HG03439 (cell line): ENCODE measurements around the gene HOXC11.

Source experiments
- ATAC-seq: cut with Tn5 transposase; IDR thresholded peaks from one replicate; pipeline ENCODE4 v1.9.1; 2021; ENCODE audit warnings: mild to moderate bottlenecking, moderate library complexity; ENCODE audit not compliant: unreplicated experiment

Gene HOXC11

GRCh38 chr12:53984901-53985691 is 12.2 kb downstream of the HOXC11 start, which contains the start of gene HOXC10:
HOXC10 (plus strand) TSS chr12:53985146; CDS start chr12:53985260, 114 bp downstream.
- ATAC-seq = peak; percentile 63

GRCh38 chr12:53985692-53985993 is 12.7 kb downstream of the HOXC11 start:
- ATAC-seq = no peak

- no peak for ATAC-seq
Observed at GRCh38 chr12:53985994-53986685, 13.2 kb downstream of the HOXC11 start.

GRCh38 chr12:53986686-53987483 is 14.0 kb downstream of the HOXC11 start:
- ATAC-seq = no peak

- ATAC-seq = no peak
Observed at GRCh38 chr12:53987787-53988230, 14.9 kb downstream of the HOXC11 start.

GRCh38 chr12:53988541-53989226 is 15.8 kb downstream of the HOXC11 start:
- ATAC-seq = no peak

- ATAC-seq = no peak
Observed at GRCh38 chr12:53989227-53990113, 16.5 kb downstream of the HOXC11 start.

GRCh38 chr12:53990311-53991076 is 17.6 kb downstream of the HOXC11 start:
- ATAC-seq = no peak

- no peak for ATAC-seq
Observed at GRCh38 chr12:53991077-53991460, 18.1 kb downstream of the HOXC11 start.

- ATAC-seq = no peak
Observed at GRCh38 chr12:53992377-53992889, 19.5 kb downstream of the HOXC11 start.

GRCh38 chr12:53993162-53994008 is 20.5 kb downstream of the HOXC11 start:
- no peak for ATAC-seq

- ATAC-seq = no peak
Observed at GRCh38 chr12:53994009-53994263, 21.0 kb downstream of the HOXC11 start.

- no peak for ATAC-seq
Observed at GRCh38 chr12:53994264-53995001, 21.5 kb downstream of the HOXC11 start.

GRCh38 chr12:53995002-53995377 is 22.1 kb downstream of the HOXC11 start:
- ATAC-seq = no peak

GRCh38 chr12:53995378-53996239 is 22.7 kb downstream of the HOXC11 start:
- ATAC-seq = no peak

GRCh38 chr12:53996240-53997203 is 23.6 kb downstream of the HOXC11 start:
- ATAC-seq = no peak
